Brain microvascular endothelial cell (primary cell): ENCODE results near the gene OR4B1.

Source experiments
- DNase-seq: peaks from one replicate; pipeline ENCODE4 v3.0.0-alpha.2; 2020
- H3K27ac ChIP-seq: fragments of 250-450 bp; sonication (Bioruptor Pico); 2 replicates; pipeline ENCODE4 v1.5.1; 2020; ENCODE audit warnings: mild to moderate bottlenecking, moderate library complexity
- H3K27me3 ChIP-seq: fragments of 250-450 bp; sonication (Bioruptor Pico); replicated peaks from 2 replicates; pipeline ENCODE4 v1.5.1; 2020; ENCODE audit warnings: mild to moderate bottlenecking
- H3K36me3 ChIP-seq: fragments of 250-450 bp; sonication (Bioruptor Pico); replicated peaks from 2 replicates; pipeline ENCODE4 v1.5.1; 2020; ENCODE audit warnings: mild to moderate bottlenecking
- H3K4me3 ChIP-seq: 2 replicates; pipeline ENCODE4 v1.5.1; 2011; ENCODE audit warnings: low read depth, mild to moderate bottlenecking, control low read depth, low read length, moderate library complexity
- in situ Hi-C: cut with HindIII; loops from 2 replicates; pipeline ENCODE4 v1.10.0; 2017; ENCODE audit warnings: low sequenced_read_pairs, low pct_ligation_motif_present
- TF ChIP-seq, protein P1 (sequence below): IDR thresholded peaks from 2 replicates; pipeline ENCODE4 v1.5.1; 2011; ENCODE audit warnings: low read depth, mild to moderate bottlenecking, moderate library complexity, low read length, control low read depth, inconsistent platforms; ENCODE audit errors: missing control alignments

OR4B1 gene, protein sequence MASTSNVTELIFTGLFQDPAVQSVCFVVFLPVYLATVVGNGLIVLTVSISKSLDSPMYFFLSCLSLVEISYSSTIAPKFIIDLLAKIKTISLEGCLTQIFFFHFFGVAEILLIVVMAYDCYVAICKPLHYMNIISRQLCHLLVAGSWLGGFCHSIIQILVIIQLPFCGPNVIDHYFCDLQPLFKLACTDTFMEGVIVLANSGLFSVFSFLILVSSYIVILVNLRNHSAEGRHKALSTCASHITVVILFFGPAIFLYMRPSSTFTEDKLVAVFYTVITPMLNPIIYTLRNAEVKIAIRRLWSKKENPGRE

DNA sequence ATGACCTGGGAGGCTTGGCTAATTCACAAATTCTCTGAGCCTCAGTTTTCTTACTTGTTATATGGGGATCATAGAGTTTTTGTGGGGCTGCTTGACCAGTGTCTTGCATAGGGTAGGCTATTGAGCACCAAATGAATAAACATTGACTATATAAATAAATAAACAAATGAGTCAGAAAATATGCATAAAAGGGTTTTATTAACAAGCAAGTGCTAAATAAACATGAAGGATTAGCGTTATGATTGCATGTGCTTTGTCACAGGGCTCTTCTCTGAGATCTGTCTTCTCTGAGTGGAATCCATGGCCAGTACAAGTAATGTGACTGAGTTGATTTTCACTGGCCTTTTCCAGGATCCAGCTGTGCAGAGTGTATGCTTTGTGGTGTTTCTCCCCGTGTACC lies at the start of gene OR4B1:
TSS of gene OR4B1 (plus strand) at position 301 of the 400 bp plus-strand sequence. CDS start at position 301, 0 bp downstream.
- in situ Hi-C loops, result no loop called here
- TF ChIP-seq, protein P1, sequence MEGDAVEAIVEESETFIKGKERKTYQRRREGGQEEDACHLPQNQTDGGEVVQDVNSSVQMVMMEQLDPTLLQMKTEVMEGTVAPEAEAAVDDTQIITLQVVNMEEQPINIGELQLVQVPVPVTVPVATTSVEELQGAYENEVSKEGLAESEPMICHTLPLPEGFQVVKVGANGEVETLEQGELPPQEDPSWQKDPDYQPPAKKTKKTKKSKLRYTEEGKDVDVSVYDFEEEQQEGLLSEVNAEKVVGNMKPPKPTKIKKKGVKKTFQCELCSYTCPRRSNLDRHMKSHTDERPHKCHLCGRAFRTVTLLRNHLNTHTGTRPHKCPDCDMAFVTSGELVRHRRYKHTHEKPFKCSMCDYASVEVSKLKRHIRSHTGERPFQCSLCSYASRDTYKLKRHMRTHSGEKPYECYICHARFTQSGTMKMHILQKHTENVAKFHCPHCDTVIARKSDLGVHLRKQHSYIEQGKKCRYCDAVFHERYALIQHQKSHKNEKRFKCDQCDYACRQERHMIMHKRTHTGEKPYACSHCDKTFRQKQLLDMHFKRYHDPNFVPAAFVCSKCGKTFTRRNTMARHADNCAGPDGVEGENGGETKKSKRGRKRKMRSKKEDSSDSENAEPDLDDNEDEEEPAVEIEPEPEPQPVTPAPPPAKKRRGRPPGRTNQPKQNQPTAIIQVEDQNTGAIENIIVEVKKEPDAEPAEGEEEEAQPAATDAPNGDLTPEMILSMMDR, result no peak
- no peaks in the 10 kb centered on the region for H3K27me3 ChIP-seq
- no peak for DNase-seq
- no peak within 1 kb of the TSS for H3K4me3 ChIP-seq
- no peak within 1 kb of the TSS for H3K27ac ChIP-seq
- no peaks in the 10 kb centered on the region for H3K36me3 ChIP-seq

- DNase-seq, result no peak
- H3K27me3 ChIP-seq, result no peaks in the 10 kb centered on the region
- TF ChIP-seq, protein P1, result no peak
- in situ Hi-C loops, result no loop called here
- H3K4me3 ChIP-seq, result no peak overlapping the region
- no peak overlapping the region for H3K27ac ChIP-seq
- peaks cover 20% of the 10 kb centered on the region for H3K36me3 ChIP-seq
These were observed 49.2 kb upstream of the OR4B1 start for GRCh38 chr11:48167380-48167779.

- DNase-seq, result no peak
- Histone ChIP-seq H3K27ac (no peak overlapping the region), H3K27me3 (no peaks in the 10 kb centered on the region), H3K36me3 (peaks cover 16% of the 10 kb centered on the region), H3K4me3 (no peak overlapping the region)
- in situ Hi-C loops, result no loop called here
- TF ChIP-seq, protein P1, result no peak
These were observed 47.8 kb upstream of the OR4B1 start for GRCh38 chr11:48168815-48169214.

DNA sequence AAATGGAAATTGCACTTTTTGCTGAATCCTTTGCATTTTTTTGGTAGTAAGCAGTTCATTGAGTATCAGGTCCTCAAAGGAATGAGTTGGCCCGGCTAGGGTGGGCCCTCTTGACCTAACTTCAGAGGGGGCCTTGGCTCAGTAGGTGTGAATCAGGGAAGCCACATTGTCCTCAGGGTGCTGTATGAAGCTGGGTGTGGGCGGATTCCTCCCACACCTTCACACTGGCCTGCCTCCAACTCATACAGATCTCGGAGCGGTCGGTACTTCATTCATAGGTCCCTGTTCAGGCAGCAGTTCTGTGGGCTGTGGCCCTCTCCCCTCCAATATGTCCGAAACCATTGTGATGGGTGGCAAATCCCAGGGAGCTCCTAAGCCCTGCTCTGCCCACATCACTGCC lies 47.4 kb upstream of the OR4B1 start:
- H3K4me3 ChIP-seq, result no peak overlapping the region
- in situ Hi-C loops, result no loop called here
- H3K36me3 ChIP-seq, result peaks cover 11% of the 10 kb centered on the region
- TF ChIP-seq, protein P1, result no peak
- DNase-seq, result no peak
- H3K27me3 ChIP-seq, result no peaks in the 10 kb centered on the region
- peak overlapping the region; percentile 76 for H3K27ac ChIP-seq

DNA sequence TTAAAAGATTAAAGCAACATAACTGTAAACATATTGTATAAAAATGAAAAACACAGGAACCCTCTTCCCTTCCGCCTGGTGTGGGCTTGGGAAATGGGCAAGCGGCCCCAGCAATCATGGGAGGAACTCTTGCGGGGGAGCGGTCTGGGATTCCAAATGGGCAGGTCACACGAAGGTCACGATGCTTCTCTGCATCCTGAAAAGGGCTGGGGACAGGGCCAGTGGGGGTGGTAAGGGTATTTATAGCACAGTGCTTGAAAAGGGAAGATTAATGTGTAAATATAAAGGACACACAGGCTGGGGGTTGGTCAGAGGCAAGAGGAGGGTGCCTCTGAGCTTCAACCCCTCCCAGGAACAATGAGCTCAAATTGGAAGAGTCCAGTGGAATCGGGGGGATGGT lies 46.9 kb upstream of the OR4B1 start:
- Histone ChIP-seq H3K36me3 (peaks cover 9% of the 10 kb centered on the region), H3K27me3 (no peaks in the 10 kb centered on the region), H3K27ac (peak overlapping the region; percentile 76), H3K4me3 (no peak overlapping the region)
- peak; percentile 58 for DNase-seq
- TF ChIP-seq, protein P1, result no peak
- in situ Hi-C loops, result no loop called here
